Amniotic epithelial cell (primary cell): ENCODE data around the gene MAPKAPK5.
"Not testable (repeated sequence)": the region's sequence is repeated elsewhere in the genome, so short reads cannot be mapped to it uniquely, and the experiment has no call there.

Source experiments
- DNase-seq: peaks from one replicate; pipeline ENCODE4 v3.0.0-alpha.2; 2010; ENCODE audit warnings: low read depth

The MAPKAPK5 gene

GRCh38 chr12:111827907-111828306 is 14.1 kb upstream of the MAPKAPK5 start:
- no peak for DNase-seq

DNA sequence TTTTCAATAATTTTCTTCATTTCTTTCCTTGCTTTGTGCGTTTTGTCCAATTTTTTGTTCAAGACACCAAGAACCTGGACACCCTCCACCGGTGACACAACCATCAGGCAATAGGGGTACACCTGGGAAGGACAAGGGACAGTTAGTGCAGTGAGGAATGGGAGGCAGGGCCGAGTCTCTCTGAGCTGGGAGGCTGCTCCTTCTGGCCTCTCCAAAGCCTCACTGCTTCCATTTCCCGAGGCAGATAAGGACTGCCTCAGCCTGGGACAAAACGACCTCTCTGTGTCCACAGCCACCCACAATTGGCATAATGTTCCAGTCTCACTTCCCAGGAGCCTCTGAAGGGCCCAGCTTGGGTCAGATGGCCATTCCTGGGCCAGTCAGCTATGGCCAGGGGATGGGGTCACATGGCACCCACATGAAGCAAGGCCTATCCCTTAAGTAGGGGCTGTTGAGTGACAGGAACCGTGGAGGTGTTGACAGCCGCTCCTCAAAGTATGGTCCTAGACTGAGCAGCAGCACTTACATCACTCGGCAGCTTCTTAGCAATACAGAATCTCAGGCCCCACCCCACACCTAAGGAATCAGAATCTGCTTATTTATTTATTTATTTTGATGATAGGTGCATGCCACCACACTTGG is 13.6 kb upstream of the MAPKAPK5 start:
- no peak for DNase-seq

DNA sequence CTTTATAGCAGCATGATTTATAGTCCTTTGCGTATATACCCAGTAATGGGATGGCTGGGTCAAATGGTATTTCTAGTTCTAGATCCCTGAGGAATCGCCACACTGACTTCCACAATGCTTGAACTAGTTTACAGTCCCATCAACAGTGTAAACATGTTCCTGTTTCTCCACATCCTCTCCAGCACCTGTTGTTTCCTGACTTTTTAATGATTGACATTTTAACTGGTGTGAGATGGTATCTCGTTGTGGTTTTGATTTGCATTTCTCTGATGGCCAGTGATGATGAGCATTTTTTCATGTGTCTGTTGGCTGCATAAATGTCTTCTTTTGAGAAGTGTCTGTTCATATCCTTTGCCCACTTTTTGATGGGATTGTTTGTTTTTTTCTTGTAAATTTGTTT is 12.4 kb upstream of the MAPKAPK5 start:
- not testable (repeated sequence) for DNase-seq

GRCh38 chr12:111834740-111835386 is 7.2 kb upstream of the MAPKAPK5 start:
- not testable (repeated sequence) for DNase-seq

GRCh38 chr12:111835531-111836181 is 6.4 kb upstream of the MAPKAPK5 start:
- DNase-seq = not testable (repeated sequence)

DNA sequence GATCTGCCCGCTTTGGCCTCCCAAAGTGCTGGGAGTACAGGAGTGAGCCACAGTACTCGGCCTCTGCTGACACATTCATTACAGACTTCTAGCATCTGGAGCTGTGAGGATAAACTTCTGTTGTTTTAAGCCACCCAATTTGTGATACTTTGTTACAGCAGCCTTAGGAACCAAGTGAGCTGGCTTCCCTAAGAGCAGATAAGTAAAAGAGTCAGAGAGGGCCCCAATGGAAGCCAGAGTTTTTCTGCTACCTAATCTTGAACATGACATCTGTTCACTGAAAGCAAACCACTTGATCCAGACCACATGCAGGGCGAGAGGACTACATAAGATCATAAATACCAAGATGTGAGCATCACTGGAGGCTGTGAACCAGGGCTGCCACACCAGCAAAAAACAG is 3.7 kb upstream of the MAPKAPK5 start:
- DNase-seq = peak; percentile 29

- DNase-seq = no peak
These were observed 1.2 kb upstream of the MAPKAPK5 start for GRCh38 chr12:111840807-111841206.

DNA sequence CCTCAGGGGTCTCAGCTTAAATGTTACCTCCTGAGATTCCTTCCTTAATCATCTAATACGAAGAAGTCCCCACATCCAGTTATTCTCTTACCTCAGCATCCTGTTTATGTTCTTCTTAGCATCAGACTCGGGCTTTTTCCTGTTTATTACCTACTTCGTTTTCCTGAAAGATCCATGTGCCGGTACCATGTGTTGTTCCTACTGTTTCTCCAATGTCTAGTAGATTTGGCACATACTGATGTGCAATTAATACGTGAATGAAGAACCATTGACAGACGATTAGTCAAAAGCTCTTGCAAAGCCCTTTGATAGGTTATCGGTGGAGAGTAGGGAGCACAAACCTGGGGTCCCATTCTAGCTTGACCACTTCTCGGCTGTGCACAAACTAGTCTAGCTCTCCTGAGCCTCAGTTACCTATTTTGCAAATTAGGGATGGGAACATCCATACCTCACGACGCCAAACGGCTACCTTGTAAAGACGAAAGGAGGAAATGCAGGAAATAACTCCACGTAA is 735 bp upstream of the MAPKAPK5 start:
- DNase-seq = no peak

DNA sequence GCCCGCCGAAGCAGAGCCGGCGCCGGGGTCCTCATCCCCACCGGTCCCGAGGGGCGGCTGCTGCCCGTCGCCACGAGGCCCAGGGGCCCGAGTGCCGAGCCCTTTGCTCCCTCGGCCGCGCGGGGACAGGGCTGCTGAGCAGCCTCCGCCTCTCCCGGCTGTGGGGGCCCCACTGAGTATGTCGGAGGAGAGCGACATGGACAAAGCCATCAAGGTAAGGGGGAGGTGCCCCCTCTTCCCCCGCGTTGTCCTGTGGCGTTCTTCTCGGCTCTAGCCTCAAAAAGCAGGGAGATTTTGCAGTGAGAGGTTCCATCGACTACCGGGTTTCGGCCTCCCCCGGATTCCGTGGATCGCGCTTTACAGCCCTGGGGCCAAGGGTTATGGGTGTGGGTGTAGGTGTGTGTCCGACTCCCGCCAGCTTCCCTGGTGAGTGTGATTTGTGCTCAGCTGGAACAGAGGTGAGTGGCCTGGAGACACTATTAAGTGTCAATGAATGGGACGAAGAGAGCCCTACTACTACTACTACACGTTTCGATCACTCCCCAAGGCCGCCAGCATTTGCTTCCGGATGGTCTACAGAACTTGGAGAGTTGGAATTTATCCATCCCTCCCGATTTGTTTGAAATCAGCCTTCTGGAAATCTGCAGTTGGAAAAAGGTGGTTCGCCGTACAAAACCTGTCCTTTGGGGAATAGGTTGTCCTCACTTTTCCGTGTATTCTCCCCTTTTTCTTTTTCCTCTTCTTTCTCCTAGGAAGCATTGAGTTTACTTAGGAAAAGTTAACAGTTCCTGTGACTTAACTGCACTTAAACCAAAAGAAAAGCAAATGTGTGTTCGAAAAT is 748 bp downstream of the MAPKAPK5 start:
- DNase-seq = peak; percentile 9

- no peak for DNase-seq
These were observed 4.0 kb downstream of the MAPKAPK5 start for GRCh38 chr12:111846016-111846415.

GRCh38 chr12:111850526-111850925 is 8.5 kb downstream of the MAPKAPK5 start:
- DNase-seq = no peak

GRCh38 chr12:111858186-111858585 is 16.2 kb downstream of the MAPKAPK5 start:
- no peak for DNase-seq

- DNase-seq = no peak
These were observed 16.8 kb downstream of the MAPKAPK5 start for GRCh38 chr12:111858778-111859177.

- no peak for DNase-seq
These were observed 22.9 kb downstream of the MAPKAPK5 start for GRCh38 chr12:111864913-111865312.

DNA sequence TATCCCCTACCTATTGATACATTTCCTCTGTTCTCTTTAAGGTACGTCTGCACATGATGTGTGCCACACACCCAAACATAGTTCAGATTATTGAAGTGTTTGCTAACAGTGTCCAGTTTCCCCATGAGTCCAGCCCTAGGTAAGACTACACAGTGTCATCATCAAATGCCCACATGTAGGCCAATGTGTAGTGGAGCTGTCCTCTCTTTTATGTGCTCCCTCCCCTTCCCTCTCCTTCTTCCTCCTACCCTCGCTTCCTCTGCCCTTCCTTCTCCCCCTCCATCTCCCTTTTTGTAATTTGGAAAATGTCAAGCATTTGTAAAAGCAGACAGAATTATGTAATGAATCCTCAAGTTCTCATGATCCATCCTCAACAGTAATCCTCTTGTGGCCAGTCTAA is 25.5 kb downstream of the MAPKAPK5 start:
- DNase-seq = no peak

DNA sequence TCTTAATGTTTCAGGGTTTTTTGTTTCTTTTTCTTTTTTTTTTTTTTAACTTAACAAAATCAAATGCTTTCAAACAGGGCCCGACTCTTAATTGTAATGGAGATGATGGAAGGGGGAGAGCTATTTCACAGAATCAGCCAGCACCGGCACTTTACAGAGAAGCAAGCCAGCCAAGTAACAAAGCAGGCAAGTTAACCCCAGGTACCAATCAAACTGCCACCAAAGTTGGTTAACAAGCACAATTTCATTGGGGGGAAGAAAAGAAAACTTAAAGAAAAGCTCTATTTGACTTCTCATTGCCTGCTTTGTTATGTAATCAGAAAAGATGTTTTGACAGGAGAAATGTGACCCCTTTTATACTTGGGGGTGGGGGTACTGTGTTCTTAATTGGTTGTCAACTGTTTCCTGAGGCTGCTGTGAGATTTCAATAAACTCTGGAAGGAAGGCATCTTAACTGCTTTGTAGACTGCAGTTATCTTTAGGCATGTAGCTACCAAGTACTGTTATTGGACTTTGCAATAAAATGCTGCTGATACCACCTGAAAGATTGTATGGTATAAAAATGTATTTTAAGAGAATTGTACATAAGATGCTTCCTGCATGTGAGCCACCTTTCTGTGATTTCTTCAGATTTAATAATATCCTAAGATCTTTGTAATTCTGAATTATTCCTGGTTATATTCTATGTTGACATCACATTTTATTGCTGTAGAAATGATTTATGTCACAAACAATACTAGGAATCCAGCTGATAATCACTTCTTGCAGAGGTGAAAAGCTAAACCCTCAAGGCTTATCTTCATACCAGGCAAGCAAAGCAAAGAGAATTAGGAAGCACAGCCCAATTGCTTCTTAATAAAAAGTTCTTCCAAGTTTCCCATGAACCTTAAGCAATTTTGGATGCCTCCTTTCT is 26.9 kb downstream of the MAPKAPK5 start:
- no peak for DNase-seq

- DNase-seq = no peak
These were observed 27.6 kb downstream of the MAPKAPK5 start for GRCh38 chr12:111869671-111870070.

DNA sequence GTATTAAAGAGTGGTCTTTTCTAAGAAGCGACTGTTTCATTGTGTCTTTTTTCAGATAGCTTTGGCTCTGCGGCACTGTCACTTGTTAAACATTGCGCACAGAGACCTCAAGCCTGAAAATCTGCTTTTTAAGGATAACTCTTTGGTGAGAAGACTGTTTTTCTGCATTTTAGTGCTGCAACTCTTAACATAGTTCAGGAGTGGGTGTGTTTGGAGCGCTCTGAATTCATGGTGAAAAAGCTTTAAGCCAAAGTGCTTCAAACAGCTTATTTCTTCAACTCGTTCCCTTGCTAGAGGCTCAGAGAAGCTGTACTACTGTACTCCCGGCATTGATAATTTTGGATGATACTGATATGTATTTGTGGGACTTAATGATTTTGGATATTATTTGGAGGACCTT is 28.2 kb downstream of the MAPKAPK5 start:
- DNase-seq = no peak

DNA sequence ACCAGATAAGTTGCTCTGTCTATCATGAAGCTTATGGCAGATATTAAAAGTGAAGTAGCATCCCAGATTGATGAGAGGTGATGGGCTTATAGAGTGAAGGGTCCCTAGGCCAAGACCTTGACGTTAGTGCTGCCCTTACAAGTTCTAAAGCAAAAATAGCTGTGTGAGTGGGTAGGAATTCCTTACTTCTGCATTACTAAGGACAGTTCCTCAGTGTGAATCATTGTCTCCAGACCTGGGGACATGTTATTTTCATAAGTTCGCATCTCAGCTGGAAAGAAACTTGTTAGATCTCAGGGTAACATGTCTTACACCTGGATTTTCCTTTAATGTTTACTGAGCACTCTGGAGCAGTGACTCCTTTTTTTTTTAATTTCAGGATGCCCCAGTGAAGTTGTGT is 28.7 kb downstream of the MAPKAPK5 start:
- DNase-seq = no peak

- DNase-seq = no peak
These were observed 31.1 kb downstream of the MAPKAPK5 start for GRCh38 chr12:111873113-111873512.

DNA sequence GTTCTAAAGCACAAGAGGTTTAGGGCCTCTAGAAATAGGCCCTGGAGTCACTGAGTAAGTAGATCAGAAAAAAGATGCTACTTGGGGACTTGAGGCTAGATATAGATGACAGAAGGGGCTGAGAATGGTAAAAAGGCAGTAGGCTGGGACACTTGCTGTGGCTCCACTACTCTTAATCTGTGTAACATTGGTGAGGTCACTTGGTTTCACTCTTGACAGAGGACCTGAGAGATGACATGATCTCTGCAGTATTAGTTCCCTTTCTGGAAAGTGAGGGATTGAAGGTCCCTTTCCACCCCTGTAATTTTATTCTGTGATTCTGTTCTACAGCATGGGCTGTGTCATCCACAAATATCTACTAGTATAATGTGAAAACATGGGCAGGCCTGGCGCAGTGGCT is 39.7 kb downstream of the MAPKAPK5 start:
- DNase-seq = no peak
